Measurements from ENCODE around the gene PSME4. TPM values are rescaled to one million over a fixed set of nuclear protein-coding genes. Genes with fewer than 3 reads are reported as not detected.
"Not testable (repeated sequence)": the region's sequence is repeated elsewhere in the genome, so short reads cannot be mapped to it uniquely, and the experiment has no call there.

Gene PSME4
- total and polyA plus RNA-seq, 10 of the 15 experiments (the other 5 are each of a cell fraction or from before 2014, with no cell fraction given), result 11.1 to 56.2 (median 32.1) TPM

DNA sequence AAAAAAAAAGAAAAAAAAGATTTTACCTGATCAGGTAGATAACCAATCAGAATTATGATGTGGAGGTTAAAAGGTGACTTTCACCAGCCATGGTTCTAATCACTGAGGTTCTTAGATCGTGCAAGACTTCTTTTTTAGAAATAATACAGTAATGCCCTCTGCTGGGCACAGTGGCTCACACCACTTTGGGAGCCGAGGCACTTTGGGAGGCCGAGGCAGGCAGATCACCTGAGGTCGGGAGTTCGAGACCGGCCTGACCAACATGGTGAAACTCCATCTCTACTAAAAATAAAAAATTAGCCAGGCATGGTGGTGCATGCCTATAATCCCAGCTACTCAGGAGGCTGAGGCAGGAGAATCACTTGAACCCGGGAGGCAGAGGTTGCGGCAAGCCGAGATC is 147.2 kb downstream of the PSME4 start:
- H3K27ac ChIP-seq (ENCODE audit: control insufficient read depth, insufficient read depth); BruUV-seq (replicated peaks); ATAC-seq; H3K4me1 ChIP-seq (ENCODE audit: control insufficient read depth, insufficient read depth, low read length); DNase-seq (ENCODE audit: low read depth, low spot score); H3K9me3 ChIP-seq (replicated peaks; ENCODE audit: control insufficient read depth, insufficient read depth, low read length); H3K79me2 ChIP-seq (ENCODE audit: control insufficient read depth, insufficient read depth, low read length); H3K9ac ChIP-seq (ENCODE audit: control insufficient read depth, insufficient read depth, low read length); H2AFZ ChIP-seq (ENCODE audit: control insufficient read depth, low read depth, low read length); H3K36me3 ChIP-seq (ENCODE audit: control insufficient read depth in 2 of 2, insufficient read depth in 2 of 2, low read length in 1 of 2); SMC1A ChIA-PET (ENCODE audit: uncharacterized antibody, unreplicated experiment); H4K20me1 ChIP-seq (ENCODE audit: control insufficient read depth, insufficient read depth); H3K27me3 ChIP-seq (replicated peaks in 1 of 2; ENCODE audit: control insufficient read depth in 2 of 2, insufficient read depth in 2 of 2, low read length in 1 of 2); H3K4me3 ChIP-seq; intact Hi-C loops (cut with micrococcal nuclease; ENCODE audit: unreplicated experiment); in situ Hi-C loops (cut with MboI); FAIRE-seq; H3K4me2 ChIP-seq (ENCODE audit: control insufficient read depth, insufficient read depth): not testable (repeated sequence)
- WGBS (ENCODE audit: insufficient coverage, insufficient replicate concordance, low lambda C conversion rate, missing lambda C conversion rate), result 86% methylated on average over 9 of the region's 9 CpGs
- TF ChIP-seq, protein P1, sequence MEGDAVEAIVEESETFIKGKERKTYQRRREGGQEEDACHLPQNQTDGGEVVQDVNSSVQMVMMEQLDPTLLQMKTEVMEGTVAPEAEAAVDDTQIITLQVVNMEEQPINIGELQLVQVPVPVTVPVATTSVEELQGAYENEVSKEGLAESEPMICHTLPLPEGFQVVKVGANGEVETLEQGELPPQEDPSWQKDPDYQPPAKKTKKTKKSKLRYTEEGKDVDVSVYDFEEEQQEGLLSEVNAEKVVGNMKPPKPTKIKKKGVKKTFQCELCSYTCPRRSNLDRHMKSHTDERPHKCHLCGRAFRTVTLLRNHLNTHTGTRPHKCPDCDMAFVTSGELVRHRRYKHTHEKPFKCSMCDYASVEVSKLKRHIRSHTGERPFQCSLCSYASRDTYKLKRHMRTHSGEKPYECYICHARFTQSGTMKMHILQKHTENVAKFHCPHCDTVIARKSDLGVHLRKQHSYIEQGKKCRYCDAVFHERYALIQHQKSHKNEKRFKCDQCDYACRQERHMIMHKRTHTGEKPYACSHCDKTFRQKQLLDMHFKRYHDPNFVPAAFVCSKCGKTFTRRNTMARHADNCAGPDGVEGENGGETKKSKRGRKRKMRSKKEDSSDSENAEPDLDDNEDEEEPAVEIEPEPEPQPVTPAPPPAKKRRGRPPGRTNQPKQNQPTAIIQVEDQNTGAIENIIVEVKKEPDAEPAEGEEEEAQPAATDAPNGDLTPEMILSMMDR (IDR thresholded peaks at IDR 0.05 in 2 of 3, conservative IDR thresholded peaks at IDR 0.05 in 1 of 3; ENCODE audit: control insufficient read depth in 2 of 3, extremely low read depth in 1 of 3, insufficient read depth in 1 of 3, low read depth in 3 of 3, low read length in 3 of 3), result peak in 2 of 3 experiments; percentile 8 to 26; a peak in 3 of 6 replicates
- TF ChIP-seq RAD21 (IDR thresholded peaks at IDR 0.05; ENCODE audit: insufficient read depth, low read depth, low read length), result peak; percentile 40
- CTCF ChIA-PET, result interaction anchor here (0.6 to 2.8 kb wide), 3 partner anchors 47 to 401 kb away, joined by 3 to 8 read pairs (median 3); no protein-coding TSS in a partner anchor
- RAD21 ChIA-PET (ENCODE audit: unreplicated experiment), result interaction anchor here (0.6 kb wide), 1 partner anchor 146 kb away, joined by 4 read pairs; no protein-coding TSS in a partner anchor
- POLR2A ChIA-PET, result interaction anchor here (0.7 kb wide), 1 partner anchor 879 kb away, joined by 3 read pairs; no protein-coding TSS in a partner anchor

GRCh38 chr2:53821810-53822209 is 149.0 kb downstream of the PSME4 start:
- 64% methylated on average over 6 of the region's 6 CpGs for WGBS (ENCODE audit: insufficient coverage, insufficient replicate concordance, low lambda C conversion rate, missing lambda C conversion rate)
- TF ChIP-seq, protein P2, sequence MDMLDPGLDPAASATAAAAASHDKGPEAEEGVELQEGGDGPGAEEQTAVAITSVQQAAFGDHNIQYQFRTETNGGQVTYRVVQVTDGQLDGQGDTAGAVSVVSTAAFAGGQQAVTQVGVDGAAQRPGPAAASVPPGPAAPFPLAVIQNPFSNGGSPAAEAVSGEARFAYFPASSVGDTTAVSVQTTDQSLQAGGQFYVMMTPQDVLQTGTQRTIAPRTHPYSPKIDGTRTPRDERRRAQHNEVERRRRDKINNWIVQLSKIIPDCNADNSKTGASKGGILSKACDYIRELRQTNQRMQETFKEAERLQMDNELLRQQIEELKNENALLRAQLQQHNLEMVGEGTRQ (IDR thresholded peaks at IDR 0.05; ENCODE audit: borderline replicate concordance, low read depth, low read length), result no peak
- no peak for TF ChIP-seq BCL3 (IDR thresholded peaks at IDR 0.05; ENCODE audit: borderline replicate concordance, insufficient read depth, low read depth, low read length, poor library complexity, severe bottlenecking)
- TF ChIP-seq SP1 (IDR thresholded peaks at IDR 0.05; ENCODE audit: low read depth, low read length), result no peak
- TF ChIP-seq ZNF687 (IDR thresholded peaks at IDR 0.05), result no peak
- Histone ChIP-seq H3K27me3 (replicated peaks in 1 of 2; ENCODE audit: control insufficient read depth in 2 of 2, insufficient read depth in 2 of 2, low read length in 1 of 2) (no peaks in the 10 kb centered on the region), H3K36me3 (ENCODE audit: control insufficient read depth in 2 of 2, insufficient read depth in 2 of 2, low read length in 1 of 2) (peaks cover 0 to 3% of the 10 kb centered on the region in 2 experiments; a peak in 3 of 4 replicates), H4K20me1 (ENCODE audit: control insufficient read depth, insufficient read depth) (no peaks in the 10 kb centered on the region), H2AFZ (ENCODE audit: control insufficient read depth, low read depth, low read length) (no peak overlapping the region), H3K27ac (ENCODE audit: control insufficient read depth, insufficient read depth) (no peak overlapping the region), H3K4me3 (no peak overlapping the region), H3K4me1 (ENCODE audit: control insufficient read depth, insufficient read depth, low read length) (no peaks in the 10 kb centered on the region), H3K79me2 (ENCODE audit: control insufficient read depth, insufficient read depth, low read length) (no peaks in the 10 kb centered on the region), H3K9ac (ENCODE audit: control insufficient read depth, insufficient read depth, low read length) (no peak overlapping the region), H3K4me2 (ENCODE audit: control insufficient read depth, insufficient read depth) (no peak overlapping the region), H3K9me3 (replicated peaks; ENCODE audit: control insufficient read depth, insufficient read depth, low read length) (no peaks in the 10 kb centered on the region)
- DNase-seq (ENCODE audit: low read depth, low spot score) (no peak), ATAC-seq (no peak), FAIRE-seq (no peak)
- intact Hi-C loops (cut with micrococcal nuclease; ENCODE audit: unreplicated experiment) (no loop called here), in situ Hi-C loops (cut with MboI) (no loop called here)
- ChIA-PET CTCF (interaction anchor here (2.8 kb wide), 1 partner anchor 399 kb away, joined by 8 read pairs; no protein-coding TSS in a partner anchor), POLR2A (no interaction called here), RAD21 (ENCODE audit: unreplicated experiment) (no interaction called here), SMC1A (ENCODE audit: uncharacterized antibody, unreplicated experiment) (no interaction called here)
- BruUV-seq (replicated peaks), result no TSS peak

All from GM12878 (cell line).